Heart right ventricle (tissue), 16 donors: ENCODE measurements around the gene ZDHHC18. TPM values are rescaled to one million over a fixed set of nuclear protein-coding genes. Genes with fewer than 3 reads are reported as not detected.

ENCODE experiments used
- ATAC-seq, 8 donors: fragments of 200-7000 bp; cut with Tn5 transposase; one replicate each; pipeline ENCODE4 v1.9.1; 2020; ENCODE audit warnings: mild to moderate bottlenecking in 8 of 8, moderate library complexity in 8 of 8, moderate number of reproducible peaks in 1 of 8
- DNase-seq, 2 donors: peaks; one replicate each; pipeline ENCODE4 v3.0.0-alpha.2; 2020
- H3K27ac ChIP-seq, 10 donors: fragments of 200-600 bp; sonication (generic) in 2 of 10; one replicate each; pipeline versions ENCODE4 v1.5.0 to v1.8.0; 2020 to 2022; ENCODE audit warnings: mild to moderate bottlenecking in 3 of 10
- H3K27me3 ChIP-seq, 7 donors: fragments of 200-600 bp; one replicate each; pipeline ENCODE4 v1.8.0; 2021 to 2022; ENCODE audit warnings: mild to moderate bottlenecking in 2 of 7
- H3K36me3 ChIP-seq, 9 donors: fragments of 200-600 bp; sonication (generic) in 1 of 9; one replicate each; pipeline versions ENCODE4 v1.5.0 to v1.8.0; 2020 to 2022; ENCODE audit warnings: mild to moderate bottlenecking in 2 of 9
- H3K4me1 ChIP-seq, 9 donors: fragments of 200-600 bp; sonication (generic) in 1 of 9; one replicate each; pipeline versions ENCODE4 v1.5.0 to v1.8.0; 2020 to 2022; ENCODE audit warnings: mild to moderate bottlenecking in 4 of 9
- H3K4me3 ChIP-seq, 10 donors: fragments of 200-600 bp; sonication (generic) in 2 of 10; one replicate each; pipeline versions ENCODE4 v1.5.0 to v1.8.0; 2020 to 2022; ENCODE audit warnings: mild to moderate bottlenecking in 7 of 10, moderate library complexity in 2 of 10
- H3K9me3 ChIP-seq, 11 donors: fragments of 200-600 bp in 10 of 11; sonication (generic) in 2 of 11; one replicate each; pipeline versions ENCODE4 v1.5.0 to v1.8.0; 2013 to 2022; ENCODE audit warnings: mild to moderate bottlenecking in 2 of 11, control low read depth in 1 of 11, moderate library complexity in 1 of 11
- CTCF ChIP-seq, 9 donors: fragments of 200-600 bp; sonication (generic) in 2 of 9; IDR thresholded peaks; one replicate each; pipeline versions ENCODE4 v1.5.0 to v1.8.0; 2021 to 2022; ENCODE audit warnings: antibody characterized with exemption in 9 of 9, mild to moderate bottlenecking in 5 of 9, moderate library complexity in 1 of 9
- WGBS, 2 donors: extraction: QIAGEN DNeasy Blood & Tissue Kit; methylation state at CpG; one replicate each; pipeline ENCODE4 v1.1.7; 2013; ENCODE audit warnings: inconsistent platforms in 1 of 2; 5-methylcytosine and 5-hydroxymethylcytosine counted together
- intact Hi-C, 10 donors: fragments of 100-400 bp; cut with DNase I; formaldehyde crosslinking; loops; one replicate each; pipeline versions ENCODE4 v1.11.1 to v1.14.2; 2022
- polyA plus RNA-seq, 2 donors: library from polyadenylated mRNA; stranded (reverse); fragments of 200-250 nt; gene quantifications; one replicate each; pipeline ENCODE4 v1.2.3, GENCODE V29; 2013
- total RNA-seq, 10 donors: library from RNA; stranded (reverse); fragmentation: NEBNext Ultra II Directional in 3 of 10; extraction: Animal tissue kit (Norgen Biotek cat#: 25700) in 3 of 10; gene quantifications; one replicate each; pipeline versions ENCODE4 v1.2.1 to v1.2.4, GENCODE V29; 2021 to 2023
- donor health status: Arrhythmogenic right ventricular cardiomyopathy.
- donor health status: ischemic (EF 13 %, LVEDD 7.1; RV severe dilation, severe dysfunction).
- donor health status: healthy with polysubstance abuse.
- donor health status: DM: no; HTN: yes; CAD: no.
- donor health status: DM: no; HTN: no; CAD: no.
- donor health status: ischemic (EF 25% LVEDD 6.9; RV normal size, moderate dysfunction).
- donor health status: ischemic (EF 25% LVEDD 5.7; RV mildly dilated, moderate dysfunction).
- donor health status: healthy.
- donor health status: DM: yes; HTN: yes; CAD: no.
- donor health status: Ischemic cardiomyopathy.
- donor health status: ischemic (EF 35%, LVEDD 5.7; RV mildly dilated, moderate dysfunction).
- donor health status: nonischemic (EF 11% LVEDD 7.7; RV severe dilation, severe dysfunction).
- donor health status: DM: yes; HTN: yes; CAD: no.
- donor health status: PGD.
- donor health status: ischemic (EF 29% LVEDD 5.4; RV normal size, mild dysfunction).
- donor health status: nonischemic (EF 23%, LVEDD 6.1; RV moderate dilation, normal function).

Gene ZDHHC18
- total and polyA plus RNA-seq, 12 donors: 7.4 to 19.1 (median 11.8) TPM

- 52 to 55% methylated on average over 6 of the region's 6 CpGs for WGBS, 2 donors
- no peak for ATAC-seq
- intact Hi-C loops: loop anchor here in 1 of 10 donors (2.0 kb wide), 1 partner anchor 188 kb away; no protein-coding TSS in a partner anchor
Observed at GRCh38 chr1:26791148-26791547, 35.3 kb upstream of the ZDHHC18 start.

GRCh38 chr1:26791626-26792025 lies 34.9 kb upstream of the ZDHHC18 start:
- DNase-seq (no peak), ATAC-seq (no peak)
- intact Hi-C loops: loop anchor here in 1 of 10 donors (2.0 kb wide), 1 partner anchor 189 kb away; no protein-coding TSS in a partner anchor
- Histone ChIP-seq H3K9me3 (no peaks in the 10 kb centered on the region), H3K4me1 (peaks cover 5 to 51% (median 44%) of the 10 kb centered on the region in 9 donors), H3K27ac (peak overlapping the region; percentile 11 to 99 (median 75)), H3K27me3 (no peaks in the 10 kb centered on the region), H3K36me3 (peaks cover 0 to 37% (median 5%) of the 10 kb centered on the region in 9 donors), H3K4me3 (no peak overlapping the region)
- TF ChIP-seq CTCF (IDR thresholded peaks at IDR 0.05): no peak
- 48 to 55% methylated on average over 3 of the region's 3 CpGs for WGBS, 2 donors

More at GRCh38 chr1:26791148-26791547, 35.3 kb upstream of the ZDHHC18 start:
- Histone ChIP-seq H3K4me3 (no peak overlapping the region), H3K27me3 (no peaks in the 10 kb centered on the region), H3K36me3 (peaks cover 0 to 33% (median 5%) of the 10 kb centered on the region in 9 donors), H3K9me3 (no peaks in the 10 kb centered on the region), H3K4me1 (peaks cover 10 to 51% (median 44%) of the 10 kb centered on the region in 9 donors), H3K27ac (peak overlapping the region; percentile 11 to 99 (median 75))
- DNase-seq: peak in 1 of 2 donors; percentile 27
- TF ChIP-seq CTCF (IDR thresholded peaks at IDR 0.05): no peak

- intact Hi-C loops: no loop called here
- 95 to 96% methylated on average over 2 of the region's 2 CpGs for WGBS, 2 donors
- H3K4me1 ChIP-seq: peaks cover 4 to 55% (median 48%) of the 10 kb centered on the region in 9 donors
- H3K27ac ChIP-seq: no peak overlapping the region
- DNase-seq (no peak), ATAC-seq (no peak)
- peaks cover 0 to 45% (median 5%) of the 10 kb centered on the region in 9 donors for H3K36me3 ChIP-seq
- H3K4me3 ChIP-seq: no peak overlapping the region
- H3K9me3 ChIP-seq: no peaks in the 10 kb centered on the region
- H3K27me3 ChIP-seq: no peaks in the 10 kb centered on the region
- no peak for TF ChIP-seq CTCF (IDR thresholded peaks at IDR 0.05)
Observed at GRCh38 chr1:26792924-26793323, 33.6 kb upstream of the ZDHHC18 start.

GRCh38 chr1:26794391-26794790 lies 32.1 kb upstream of the ZDHHC18 start:
- intact Hi-C loops: no loop called here
- no peak for DNase-seq
- WGBS, 2 donors: 86 to 94% methylated on average over 5 of the region's 5 CpGs

More at GRCh38 chr1:26794391-26794790, 32.1 kb upstream of the ZDHHC18 start:
- Histone ChIP-seq H3K27ac (no peak overlapping the region), H3K27me3 (no peaks in the 10 kb centered on the region), H3K9me3 (no peaks in the 10 kb centered on the region), H3K36me3 (peaks cover 0 to 45% (median 5%) of the 10 kb centered on the region in 9 donors), H3K4me1 (peaks cover 3 to 61% (median 50%) of the 10 kb centered on the region in 9 donors), H3K4me3 (no peak overlapping the region)
- ATAC-seq: no peak
- TF ChIP-seq CTCF (IDR thresholded peaks at IDR 0.05): no peak
